Tibial artery (tissue), 4 donors: ENCODE results near the gene TPM2.
A peak's percentile ranks its signal among the peaks of the same experiment; 100 is the strongest.

Experiments
- DNase-seq, 2 donors: peaks; one replicate each; pipeline ENCODE4 v3.0.0-alpha.2; 2019
- H3K27ac ChIP-seq, 2 donors: fragments of 200-600 bp; sonication (generic) in 1 of 2; 1 replicate in 1 of 2; 2 replicates in 1 of 2; pipeline ENCODE4 v1.5.1; 2018 to 2019; ENCODE audit warnings: mild to moderate bottlenecking in 1 of 2
- H3K27me3 ChIP-seq, 2 donors: fragments of 200-600 bp; sonication (generic) in 1 of 2; one replicate each; pipeline versions ENCODE4 v1.5.1 to v1.6.0; 2016 to 2019
- H3K36me3 ChIP-seq, 3 donors: fragments of 200-600 bp; sonication (generic) in 2 of 3; one replicate each; pipeline ENCODE4 v1.5.1; 2016 to 2019; ENCODE audit warnings: mild to moderate bottlenecking in 2 of 3
- H3K4me1 ChIP-seq, 4 donors: fragments of 200-600 bp; sonication (generic) in 2 of 4; 1 replicate in 3 of 4; 2 replicates in 1 of 4; pipeline ENCODE4 v1.5.1; 2016 to 2019
- H3K4me3 ChIP-seq, 2 donors: fragments of 200-600 bp; sonication (generic) in 1 of 2; 1 replicate in 1 of 2; 2 replicates in 1 of 2; pipeline ENCODE4 v1.5.1; 2018 to 2019; ENCODE audit warnings: mild to moderate bottlenecking in 2 of 2
- H3K9me3 ChIP-seq, 3 donors: fragments of 200-600 bp; sonication (generic) in 1 of 3; one replicate each; pipeline ENCODE4 v1.5.1; 2016 to 2019
- intact Hi-C: fragments of 100-400 bp; cut with DNase I; formaldehyde crosslinking; loops from one replicate; pipeline ENCODE4 v1.15.0; 2023; ENCODE audit warnings: low total_unique reads
- TF ChIP-seq, protein P1 (sequence below), 2 experiments: fragments of 200-600 bp in 1 of 2; fragments of 450-650 bp in 1 of 2; IDR thresholded peaks; one replicate each; pipeline ENCODE4 v1.5.1; 2017 to 2019; ENCODE audit warnings: antibody characterized with exemption in 2 of 2, mild to moderate bottlenecking in 1 of 2, moderate library complexity in 1 of 2

Gene TPM2

DNA sequence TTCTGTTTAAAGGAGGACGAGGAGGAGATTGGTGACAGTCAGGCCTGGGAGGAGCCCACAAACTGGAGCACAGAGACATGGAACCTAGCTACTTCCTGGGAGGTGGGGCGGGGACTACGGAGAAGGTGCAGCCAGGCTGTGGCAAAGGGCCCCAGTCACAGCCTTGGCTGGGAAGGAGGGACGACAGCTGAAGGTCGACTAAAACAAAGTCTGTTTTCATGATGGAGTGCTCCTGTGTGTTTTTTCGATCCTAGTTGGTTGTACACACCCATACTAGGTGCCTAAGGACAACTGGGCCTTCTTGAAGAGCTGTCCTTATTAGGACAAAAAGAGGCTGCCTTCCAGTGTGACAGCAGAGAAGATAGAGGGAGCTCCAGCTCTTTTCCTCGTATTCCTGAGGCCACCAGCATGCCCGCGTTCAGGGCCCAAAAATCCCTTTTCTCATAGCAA, 28.7 kb downstream of the TPM2 start:
- Histone ChIP-seq H3K9me3 (no peaks in the 10 kb centered on the region), H3K36me3 (peaks cover 15 to 35% (median 21%) of the 10 kb centered on the region in 3 donors), H3K27me3 (no peaks in the 10 kb centered on the region), H3K27ac (peak overlapping the region; percentile 99 to 100), H3K4me3 (peak overlapping the region; percentile 87 to 99), H3K4me1 (peaks cover 0 to 70% (median 32%) of the 10 kb centered on the region in 4 donors)
- intact Hi-C loops = loop anchor here (5.0 kb wide), 1 partner anchor 36 kb away; no protein-coding TSS in a partner anchor
- TF ChIP-seq, protein P1, sequence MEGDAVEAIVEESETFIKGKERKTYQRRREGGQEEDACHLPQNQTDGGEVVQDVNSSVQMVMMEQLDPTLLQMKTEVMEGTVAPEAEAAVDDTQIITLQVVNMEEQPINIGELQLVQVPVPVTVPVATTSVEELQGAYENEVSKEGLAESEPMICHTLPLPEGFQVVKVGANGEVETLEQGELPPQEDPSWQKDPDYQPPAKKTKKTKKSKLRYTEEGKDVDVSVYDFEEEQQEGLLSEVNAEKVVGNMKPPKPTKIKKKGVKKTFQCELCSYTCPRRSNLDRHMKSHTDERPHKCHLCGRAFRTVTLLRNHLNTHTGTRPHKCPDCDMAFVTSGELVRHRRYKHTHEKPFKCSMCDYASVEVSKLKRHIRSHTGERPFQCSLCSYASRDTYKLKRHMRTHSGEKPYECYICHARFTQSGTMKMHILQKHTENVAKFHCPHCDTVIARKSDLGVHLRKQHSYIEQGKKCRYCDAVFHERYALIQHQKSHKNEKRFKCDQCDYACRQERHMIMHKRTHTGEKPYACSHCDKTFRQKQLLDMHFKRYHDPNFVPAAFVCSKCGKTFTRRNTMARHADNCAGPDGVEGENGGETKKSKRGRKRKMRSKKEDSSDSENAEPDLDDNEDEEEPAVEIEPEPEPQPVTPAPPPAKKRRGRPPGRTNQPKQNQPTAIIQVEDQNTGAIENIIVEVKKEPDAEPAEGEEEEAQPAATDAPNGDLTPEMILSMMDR (IDR thresholded peaks at IDR 0.05) = peak in 1 of 2 experiments; percentile 67
- peak; percentile 34 to 74 for DNase-seq

GRCh38 chr9:35659340-35659739, 30.4 kb downstream of the TPM2 start:
- peak; percentile 67 to 89 for DNase-seq
- H3K4me3 ChIP-seq = peak overlapping the region; percentile 87 to 99
- H3K27me3 ChIP-seq = no peaks in the 10 kb centered on the region
- intact Hi-C loops = loop anchor here (1.0 kb wide), 1 partner anchor 73 kb away; the partner anchor contains the start of genes CREB3 and TLN1
- no peaks in the 10 kb centered on the region for H3K9me3 ChIP-seq
- peak overlapping the region; percentile 99 to 100 for H3K27ac ChIP-seq
- TF ChIP-seq, protein P1 (IDR thresholded peaks at IDR 0.05) = no peak
- peaks cover 0 to 56% (median 27%) of the 10 kb centered on the region in 4 donors for H3K4me1 ChIP-seq
- H3K36me3 ChIP-seq = peaks cover 15 to 35% (median 21%) of the 10 kb centered on the region in 3 donors

DNA sequence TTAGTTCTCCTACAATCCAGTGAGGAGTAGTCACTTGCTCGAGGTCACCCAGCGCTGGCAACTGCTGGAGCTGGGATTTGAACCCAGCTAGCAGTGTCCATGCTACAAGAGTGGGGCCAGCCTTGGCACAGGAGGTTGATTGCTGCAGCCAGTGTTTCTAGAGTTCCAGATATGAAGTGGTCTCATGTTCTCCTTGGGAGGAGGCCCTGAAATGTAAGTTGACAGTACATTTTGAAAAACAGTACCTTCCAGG, 30.8 kb downstream of the TPM2 start:
- H3K27me3 ChIP-seq = no peaks in the 10 kb centered on the region
- intact Hi-C loops = loop anchor here (1.0 kb wide), 2 partner anchors 69 to 73 kb away; partner anchors contain the start of genes CREB3 and TLN1
- H3K9me3 ChIP-seq = no peaks in the 10 kb centered on the region
- H3K27ac ChIP-seq = peak overlapping the region; percentile 99 to 100
- H3K4me3 ChIP-seq = peak overlapping the region; percentile 87 to 99
- peaks cover 0 to 51% (median 24%) of the 10 kb centered on the region in 4 donors for H3K4me1 ChIP-seq
- DNase-seq = peak; percentile 53 to 75
- TF ChIP-seq, protein P1 (IDR thresholded peaks at IDR 0.05) = no peak
- H3K36me3 ChIP-seq = peaks cover 15 to 35% (median 21%) of the 10 kb centered on the region in 3 donors

DNA sequence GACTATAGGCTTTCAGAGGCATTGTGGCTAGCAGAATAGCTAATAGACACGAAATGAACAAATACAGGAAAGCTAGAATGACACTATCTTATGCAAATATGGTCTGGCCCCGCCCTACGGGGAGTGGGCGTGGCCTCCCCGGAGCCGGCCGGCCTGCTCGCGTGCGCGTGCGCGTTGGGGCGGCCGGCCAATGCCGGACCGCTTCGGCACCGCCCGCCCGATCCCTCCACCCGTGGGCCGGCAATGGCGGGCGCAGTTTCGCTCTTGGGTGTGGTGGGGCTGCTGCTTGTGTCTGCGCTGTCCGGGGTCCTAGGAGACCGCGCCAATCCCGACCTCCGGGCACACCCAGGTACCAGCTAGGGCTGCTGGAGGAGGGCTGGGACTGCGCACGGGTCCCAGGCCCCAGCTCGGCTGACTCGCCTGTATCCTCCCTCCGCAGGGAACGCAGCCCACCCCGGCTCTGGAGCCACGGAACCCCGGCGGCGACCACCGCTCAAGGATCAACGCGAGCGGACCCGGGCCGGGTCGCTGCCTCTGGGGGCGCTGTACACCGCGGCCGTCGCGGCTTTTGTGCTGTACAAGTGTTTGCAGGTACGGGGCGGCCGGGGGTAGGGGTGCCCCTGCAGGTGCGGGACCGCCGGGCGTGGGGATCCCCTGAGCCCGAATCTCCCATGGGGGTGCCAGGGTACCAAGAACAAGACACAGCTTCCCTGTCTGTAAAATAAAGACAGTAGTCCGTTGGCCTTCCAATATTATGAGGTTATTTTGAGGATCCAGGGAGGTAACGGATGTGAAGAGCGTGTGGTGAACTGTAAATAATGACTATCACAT, 31.4 kb downstream of the TPM2 start, which contains the start of gene CCDC107:
CCDC107 (plus strand) TSS at position 156 of the 831 bp plus-strand sequence; CDS start at position 244, 88 bp downstream.
- Histone ChIP-seq H3K4me3 (peak within 1 kb of the TSS; percentile 87 to 99), H3K9me3 (no peaks in the 10 kb centered on the region), H3K27me3 (no peaks in the 10 kb centered on the region), H3K4me1 (peaks cover 0 to 47% (median 21%) of the 10 kb centered on the region in 4 donors), H3K27ac (peak within 1 kb of the TSS; percentile 99 to 100), H3K36me3 (peaks cover 15 to 35% (median 21%) of the 10 kb centered on the region in 3 donors)
- TF ChIP-seq, protein P1 (IDR thresholded peaks at IDR 0.05) = peak; percentile 36 to 39
- intact Hi-C loops = loop anchor here (1.0 kb wide), 1 partner anchor 70 kb away; no protein-coding TSS in a partner anchor
- peak; percentile 80 to 92 for DNase-seq

- intact Hi-C loops = loop anchor here (1.0 kb wide), 1 partner anchor 71 kb away; no protein-coding TSS in a partner anchor
- H3K4me1 ChIP-seq = peaks cover 0 to 42% (median 21%) of the 10 kb centered on the region in 4 donors
- H3K9me3 ChIP-seq = no peaks in the 10 kb centered on the region
- peaks cover 15 to 34% (median 21%) of the 10 kb centered on the region in 3 donors for H3K36me3 ChIP-seq
- peak; percentile 94 to 99 for DNase-seq
- no peaks in the 10 kb centered on the region for H3K27me3 ChIP-seq
- H3K27ac ChIP-seq = peak within 1 kb of the TSS; percentile 99 to 100
- TF ChIP-seq, protein P1 (IDR thresholded peaks at IDR 0.05) = peak; percentile 34 to 50
- H3K4me3 ChIP-seq = peak within 1 kb of the TSS; percentile 87 to 99
Observed at GRCh38 chr9:35657546-35658136, 32.1 kb downstream of the TPM2 start, which contains the start of gene RMRP. Gene RMRP, minus strand, starts transcription at chr9:35658019.
